Measurements from ENCODE around the gene HACD2.

DNA sequence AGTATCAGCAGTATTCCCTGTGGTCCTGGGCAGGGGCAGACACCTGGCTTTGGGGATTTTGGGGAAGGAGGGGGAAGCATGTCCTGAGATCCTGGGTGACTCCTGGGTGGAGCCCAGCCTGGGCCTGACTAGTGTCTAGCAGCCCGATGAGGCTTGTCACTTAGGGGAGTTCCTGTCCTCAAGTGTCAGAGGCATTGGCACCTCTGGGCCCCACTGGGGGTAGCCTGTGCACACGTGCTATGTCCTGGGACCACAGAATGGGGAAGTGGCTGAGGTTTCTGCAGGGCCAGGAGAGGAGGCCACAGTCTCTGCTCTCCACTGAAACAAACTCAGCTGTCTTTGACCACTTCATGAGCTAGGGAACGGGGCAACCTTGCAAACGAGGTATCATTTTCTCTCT, 104.4 kb downstream of the HACD2 start:
- TF ChIP-seq, protein P1, sequence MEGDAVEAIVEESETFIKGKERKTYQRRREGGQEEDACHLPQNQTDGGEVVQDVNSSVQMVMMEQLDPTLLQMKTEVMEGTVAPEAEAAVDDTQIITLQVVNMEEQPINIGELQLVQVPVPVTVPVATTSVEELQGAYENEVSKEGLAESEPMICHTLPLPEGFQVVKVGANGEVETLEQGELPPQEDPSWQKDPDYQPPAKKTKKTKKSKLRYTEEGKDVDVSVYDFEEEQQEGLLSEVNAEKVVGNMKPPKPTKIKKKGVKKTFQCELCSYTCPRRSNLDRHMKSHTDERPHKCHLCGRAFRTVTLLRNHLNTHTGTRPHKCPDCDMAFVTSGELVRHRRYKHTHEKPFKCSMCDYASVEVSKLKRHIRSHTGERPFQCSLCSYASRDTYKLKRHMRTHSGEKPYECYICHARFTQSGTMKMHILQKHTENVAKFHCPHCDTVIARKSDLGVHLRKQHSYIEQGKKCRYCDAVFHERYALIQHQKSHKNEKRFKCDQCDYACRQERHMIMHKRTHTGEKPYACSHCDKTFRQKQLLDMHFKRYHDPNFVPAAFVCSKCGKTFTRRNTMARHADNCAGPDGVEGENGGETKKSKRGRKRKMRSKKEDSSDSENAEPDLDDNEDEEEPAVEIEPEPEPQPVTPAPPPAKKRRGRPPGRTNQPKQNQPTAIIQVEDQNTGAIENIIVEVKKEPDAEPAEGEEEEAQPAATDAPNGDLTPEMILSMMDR (IDR thresholded peaks at IDR 0.05) = no peak
- no peak for TF ChIP-seq ZFX (IDR thresholded peaks at IDR 0.05; ENCODE audit: borderline replicate concordance)
